HG03175 (cell line): ENCODE data around the gene MBNL2.

ENCODE experiments used
- ATAC-seq: cut with Tn5 transposase; IDR thresholded peaks from one replicate; pipeline ENCODE4 v1.9.1; 2021; ENCODE audit warnings: mild to moderate bottlenecking, moderate library complexity; ENCODE audit not compliant: unreplicated experiment

The MBNL2 gene

GRCh38 chr13:97231829-97232196 is 9.7 kb downstream of the MBNL2 start:
- ATAC-seq = no peak

GRCh38 chr13:97233499-97233898 is 11.4 kb downstream of the MBNL2 start:
- ATAC-seq = no peak

- no peak for ATAC-seq
These were observed 12.1 kb downstream of the MBNL2 start for GRCh38 chr13:97234236-97234635.

DNA sequence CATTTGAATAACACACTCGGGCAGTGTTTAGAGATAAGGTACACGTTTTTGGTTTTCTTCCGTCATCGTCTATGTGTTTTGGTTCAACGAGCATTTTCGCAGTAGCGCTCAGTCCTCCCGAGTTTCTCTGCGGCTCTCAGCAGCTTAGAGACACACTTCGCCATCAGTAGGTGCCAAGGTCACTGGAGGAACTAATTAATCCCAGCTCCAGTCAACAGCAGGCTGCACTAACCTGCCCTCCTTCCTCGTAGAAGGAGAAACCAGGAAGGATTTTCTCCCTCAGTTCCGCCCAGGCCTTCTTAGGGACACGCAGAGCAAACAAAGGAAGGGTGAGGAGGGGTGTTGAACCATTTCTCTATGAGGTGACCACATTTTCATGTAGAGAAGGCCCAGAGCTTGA is 12.6 kb downstream of the MBNL2 start:
- ATAC-seq = no peak

DNA sequence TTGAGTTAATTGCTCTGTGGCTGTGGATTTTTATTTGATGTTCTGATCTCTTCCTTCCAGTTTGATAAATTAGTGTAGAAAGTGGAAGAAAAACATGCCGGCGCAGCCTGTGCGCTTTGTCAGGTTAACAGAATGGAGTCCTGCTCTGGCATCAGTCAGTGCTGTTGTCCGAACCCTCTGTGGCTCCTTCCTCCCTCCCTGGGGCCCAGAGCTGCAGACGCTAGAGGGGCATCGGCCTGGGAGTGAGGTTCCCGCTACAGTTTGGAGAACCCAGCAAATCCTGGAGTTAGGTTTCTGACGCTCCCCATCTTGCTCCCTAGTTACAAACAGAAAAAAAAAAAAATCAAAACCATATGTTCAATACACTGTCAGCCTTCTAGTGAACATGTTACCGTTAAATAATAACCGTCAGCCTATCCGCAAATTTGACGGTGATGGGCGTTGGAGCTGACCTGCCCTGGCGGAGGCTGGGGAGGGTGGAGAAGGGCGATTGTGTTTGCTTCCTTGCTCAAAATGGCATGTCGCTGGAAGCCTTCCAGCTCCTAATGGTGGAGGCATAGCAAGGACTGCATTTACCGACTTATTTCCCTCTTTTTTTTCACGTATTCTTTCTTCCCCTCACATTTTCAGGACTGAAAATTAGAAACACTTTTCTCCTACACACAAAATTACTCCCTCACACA is 13.6 kb downstream of the MBNL2 start:
- ATAC-seq = no peak

- ATAC-seq = no peak
These were observed 15.3 kb downstream of the MBNL2 start for GRCh38 chr13:97237388-97237787.

- ATAC-seq = no peak
These were observed 16.3 kb downstream of the MBNL2 start for GRCh38 chr13:97238432-97238831.

DNA sequence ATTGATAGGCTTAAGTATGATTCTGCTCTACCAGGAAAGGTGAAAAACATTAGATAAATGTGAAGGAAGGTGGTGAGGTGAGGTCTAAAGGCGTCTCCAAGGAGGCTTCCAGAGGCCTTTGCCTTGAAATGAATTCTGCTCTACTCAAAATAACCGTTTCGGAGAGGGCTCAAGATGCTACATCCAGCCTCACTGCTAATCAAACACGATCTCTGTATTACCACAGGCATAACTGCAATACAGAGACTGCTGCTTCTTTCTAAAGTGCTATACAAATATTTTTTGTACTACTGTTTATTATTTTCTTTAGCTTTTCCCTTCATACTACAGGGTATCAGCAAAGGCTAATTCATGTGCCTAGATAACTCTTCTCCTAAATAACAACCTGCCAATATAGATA is 16.8 kb downstream of the MBNL2 start:
- ATAC-seq = no peak

- no peak for ATAC-seq
These were observed 17.2 kb downstream of the MBNL2 start for GRCh38 chr13:97239306-97239705.

DNA sequence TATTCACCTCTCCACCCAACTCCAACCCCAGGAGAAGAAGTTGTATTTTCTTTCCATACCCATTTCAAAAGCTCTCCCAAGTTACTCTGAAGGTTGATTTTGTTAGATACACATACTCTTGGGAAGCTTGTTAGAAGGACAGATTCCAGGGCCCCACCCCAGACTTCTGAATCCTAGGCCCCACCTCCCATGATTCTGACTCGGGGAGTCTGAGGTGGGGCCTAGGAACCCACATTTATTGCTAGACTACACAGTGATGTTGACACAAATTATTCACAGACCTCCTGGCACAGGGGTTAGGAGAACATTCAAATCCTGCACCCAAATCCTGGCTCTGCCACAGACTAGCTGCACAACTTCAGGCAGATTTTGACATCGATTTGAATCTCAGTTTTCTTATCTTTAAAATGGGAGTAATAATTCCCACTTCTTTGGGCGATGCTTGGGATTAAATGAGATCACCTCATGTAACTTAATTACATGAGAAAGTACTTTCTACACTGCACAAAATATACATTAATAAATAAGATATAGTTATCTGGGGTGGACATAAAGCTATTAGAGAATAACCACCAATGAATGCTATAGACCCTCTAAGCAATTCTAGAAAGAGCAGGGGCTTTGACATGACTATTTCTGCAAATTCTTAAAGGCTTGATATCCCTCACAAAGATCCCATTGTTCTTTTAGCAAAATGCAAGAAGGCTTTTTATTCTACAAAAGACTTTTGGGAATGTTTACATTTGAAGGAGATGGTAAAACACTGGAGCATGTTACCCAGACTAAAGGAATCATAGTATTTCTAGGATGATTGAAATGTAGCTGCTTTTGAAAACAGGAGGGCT is 18.0 kb downstream of the MBNL2 start:
- ATAC-seq = no peak

GRCh38 chr13:97240788-97241734 is 18.9 kb downstream of the MBNL2 start:
- no peak for ATAC-seq

DNA sequence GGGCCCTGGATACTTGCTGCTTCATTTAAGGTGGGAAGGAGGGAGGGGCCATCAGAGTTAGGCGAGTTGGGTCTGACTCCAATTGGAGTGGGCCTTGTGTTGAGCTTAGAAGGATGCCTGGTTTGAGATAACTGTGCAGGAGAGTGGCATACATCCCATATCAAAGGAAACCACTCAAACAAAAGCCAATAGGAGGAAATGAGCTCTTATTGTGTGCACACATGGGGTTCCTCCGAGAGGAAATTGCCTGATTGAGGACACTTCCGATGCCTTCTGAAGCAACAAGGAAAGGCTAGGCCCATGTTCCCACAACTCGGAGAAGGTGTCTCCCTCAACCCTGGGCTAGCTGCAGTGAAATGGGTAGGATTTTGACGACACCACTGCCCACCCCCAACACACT is 19.6 kb downstream of the MBNL2 start:
- no peak for ATAC-seq

DNA sequence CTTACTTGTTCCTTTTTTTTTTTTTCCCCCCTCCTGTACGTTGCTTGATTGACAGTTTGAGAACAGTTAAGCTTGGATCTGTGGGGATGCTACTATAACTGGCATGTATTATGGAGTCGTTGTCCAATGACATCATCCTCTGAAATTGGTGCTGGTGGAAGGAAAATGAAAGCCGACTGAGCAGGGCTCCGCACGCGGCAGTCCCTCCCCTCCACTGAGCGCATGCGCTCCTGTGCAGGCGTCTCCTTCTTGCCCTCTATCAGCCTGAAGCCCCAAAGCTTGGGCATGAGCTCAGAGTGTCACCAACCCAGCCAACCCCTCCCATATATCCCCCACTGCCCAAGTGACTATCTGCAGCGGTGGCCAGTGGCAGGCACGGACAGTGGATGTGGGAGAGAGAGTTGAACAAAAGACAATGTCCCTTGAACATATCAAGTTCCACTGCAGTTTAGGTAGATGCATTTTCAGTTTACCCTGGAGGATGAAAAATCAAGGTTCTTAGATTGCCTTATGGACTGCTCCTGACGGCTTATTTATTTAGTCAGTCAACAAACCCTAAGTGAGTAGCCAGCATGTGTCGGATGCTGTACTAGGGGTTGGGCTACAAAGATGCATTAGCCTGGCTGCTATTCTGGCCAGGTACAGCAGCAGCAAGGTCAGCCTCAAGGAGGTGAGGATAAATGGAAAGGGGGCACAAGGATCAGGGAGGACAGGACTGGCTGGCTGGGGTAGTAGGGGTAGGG is 20.8 kb downstream of the MBNL2 start:
- ATAC-seq = no peak

GRCh38 chr13:97243915-97244781 is 22.0 kb downstream of the MBNL2 start:
- no peak for ATAC-seq

DNA sequence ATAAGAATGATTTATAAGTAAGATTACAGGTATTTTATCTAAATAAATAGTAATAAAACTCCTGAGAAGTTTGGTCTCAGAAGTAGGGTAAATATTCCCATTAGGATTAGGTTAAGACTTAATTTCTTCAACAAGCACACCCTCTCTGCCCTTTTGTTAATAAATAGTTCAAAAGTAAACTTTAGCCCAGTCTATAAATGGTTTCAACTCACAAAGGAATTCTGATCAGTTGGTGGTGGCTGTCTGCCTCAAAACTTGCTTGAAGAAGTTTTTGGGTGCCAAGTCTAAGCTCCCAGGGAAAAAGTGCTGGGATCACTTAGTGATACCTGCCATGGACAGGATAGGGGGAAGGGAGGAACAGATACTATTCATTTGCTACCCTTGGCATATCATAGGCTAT is 22.9 kb downstream of the MBNL2 start:
- ATAC-seq = no peak

- ATAC-seq = no peak
These were observed 24.5 kb downstream of the MBNL2 start for GRCh38 chr13:97246596-97247158.

- ATAC-seq = no peak
These were observed 26.1 kb downstream of the MBNL2 start for GRCh38 chr13:97248243-97248642.

GRCh38 chr13:97249093-97249795 is 27.1 kb downstream of the MBNL2 start:
- no peak for ATAC-seq
